AG09309 (cell line): ENCODE results near the gene TEX261.
A peak's percentile ranks its signal among the peaks of the same experiment; 100 is the strongest.

Source experiments
- DNase-seq: peaks from one replicate; pipeline ENCODE4 v3.0.0-alpha.2; 2010; ENCODE audit warnings: low read depth
- H3K4me3 ChIP-seq: 2 replicates; pipeline ENCODE4 v1.5.1; 2011; ENCODE audit warnings: mild to moderate bottlenecking, low read depth, low read length, moderate library complexity; ENCODE audit not compliant: control insufficient read depth
- CTCF ChIP-seq: IDR thresholded peaks from 2 replicates; pipeline ENCODE4 v1.5.1; 2011; ENCODE audit warnings: mild to moderate bottlenecking, low read depth, low read length, inconsistent platforms; ENCODE audit not compliant: insufficient read depth, control insufficient read depth; ENCODE audit errors: missing control alignments

TEX261 gene

DNA sequence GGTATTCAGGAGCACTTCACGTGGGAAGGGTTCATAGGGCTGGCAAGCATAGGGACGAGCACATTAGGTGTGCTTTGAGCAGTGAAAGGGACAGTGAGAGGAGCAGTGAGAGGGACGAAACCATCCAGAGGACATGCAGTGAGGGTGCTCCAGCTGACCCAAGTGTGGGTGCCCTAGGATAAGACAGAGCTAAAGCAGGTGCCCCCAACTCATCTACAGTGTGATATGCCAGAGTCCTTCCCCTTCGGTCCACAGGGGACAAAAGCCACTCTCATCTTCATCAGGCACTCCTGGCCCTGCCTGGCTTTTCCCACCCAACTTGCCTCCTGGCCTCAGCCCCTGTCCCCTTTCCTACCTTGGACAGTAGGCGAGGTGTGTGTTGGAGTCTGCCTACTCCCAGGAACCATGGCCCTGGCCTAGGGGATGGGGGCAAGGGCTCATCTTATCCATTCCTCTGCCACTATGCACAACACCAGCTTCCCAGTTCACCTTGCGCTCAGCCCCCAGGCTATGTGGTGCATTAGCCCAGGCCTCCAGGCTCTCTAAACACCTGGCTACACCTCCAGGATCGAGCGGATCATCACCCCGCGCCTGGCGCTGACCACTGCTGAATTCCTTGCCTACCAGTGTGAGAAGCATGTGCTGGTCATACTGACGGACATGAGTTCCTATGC lies 32.3 kb downstream of the TEX261 start:
- DNase-seq = no peak
- no peak for TF ChIP-seq CTCF

DNA sequence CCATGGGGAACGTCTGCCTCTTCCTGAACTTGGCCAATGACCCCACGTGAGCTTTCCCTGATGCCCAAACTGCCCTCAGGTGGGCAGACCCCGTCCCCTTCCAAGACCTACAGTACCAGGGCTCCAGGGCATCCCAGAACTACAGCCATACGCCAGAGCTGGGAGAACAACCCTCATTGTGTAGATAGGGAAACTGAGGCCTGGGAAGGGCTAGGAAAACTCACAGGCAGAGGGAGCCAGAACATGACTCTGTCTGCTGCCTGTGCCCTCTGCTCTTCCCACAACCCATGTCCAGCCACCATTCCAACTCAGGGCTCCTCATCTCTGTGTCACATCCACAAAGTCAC lies 33.1 kb downstream of the TEX261 start:
- no peak overlapping the region for H3K4me3 ChIP-seq
- DNase-seq = no peak
- no peak for TF ChIP-seq CTCF

More for the DNA sequence above, 32.3 kb downstream of the TEX261 start:
- H3K4me3 ChIP-seq = no peak overlapping the region

DNA sequence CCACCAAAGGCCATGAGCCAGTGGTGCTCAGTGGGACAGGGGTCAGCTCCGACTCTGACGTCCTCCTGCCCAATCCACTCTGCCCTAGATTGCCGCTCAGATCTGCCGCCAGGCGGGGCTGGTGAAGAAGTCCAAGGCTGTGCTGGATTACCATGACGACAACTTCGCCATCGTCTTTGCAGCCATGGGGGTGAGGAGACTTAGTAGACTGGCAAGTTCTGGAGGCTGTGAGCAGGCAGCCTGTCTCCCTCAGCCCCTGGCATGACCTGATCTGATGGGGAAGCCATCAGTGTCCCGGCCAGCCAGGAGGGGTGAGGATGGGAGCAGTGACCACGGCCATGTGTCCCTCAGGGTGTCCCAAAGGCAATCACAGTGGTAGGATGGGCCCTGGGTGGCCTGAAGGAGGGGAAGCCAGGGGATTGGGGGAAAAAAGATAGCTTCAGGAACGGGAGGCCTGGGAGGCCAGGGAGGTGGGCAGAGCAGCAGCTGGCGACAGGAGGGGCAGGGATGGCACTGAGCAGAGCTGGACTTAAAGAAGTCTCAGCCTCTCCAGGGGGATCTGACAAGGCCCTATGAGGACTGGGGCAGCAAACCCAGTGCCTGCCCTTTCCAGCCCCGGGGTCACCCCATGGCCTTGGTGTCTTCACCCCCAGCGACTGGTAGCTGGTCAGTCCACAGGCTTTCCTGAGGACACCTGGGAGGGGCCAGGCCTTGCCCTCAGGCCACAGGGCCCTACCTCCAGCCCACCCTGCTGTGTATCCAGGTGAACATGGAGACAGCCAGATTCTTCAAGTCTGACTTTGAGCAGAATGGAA lies 33.6 kb downstream of the TEX261 start:
- TF ChIP-seq CTCF = no peak
- no peak for DNase-seq
- H3K4me3 ChIP-seq = no peak overlapping the region

GRCh38 chr2:70959851-70960832 lies 34.5 kb downstream of the TEX261 start:
- DNase-seq = no peak
- no peak overlapping the region for H3K4me3 ChIP-seq
- TF ChIP-seq CTCF = peak; percentile 17

GRCh38 chr2:70959271-70959761 lies 35.4 kb downstream of the TEX261 start:
- DNase-seq = no peak
- no peak for TF ChIP-seq CTCF
- no peak overlapping the region for H3K4me3 ChIP-seq

DNA sequence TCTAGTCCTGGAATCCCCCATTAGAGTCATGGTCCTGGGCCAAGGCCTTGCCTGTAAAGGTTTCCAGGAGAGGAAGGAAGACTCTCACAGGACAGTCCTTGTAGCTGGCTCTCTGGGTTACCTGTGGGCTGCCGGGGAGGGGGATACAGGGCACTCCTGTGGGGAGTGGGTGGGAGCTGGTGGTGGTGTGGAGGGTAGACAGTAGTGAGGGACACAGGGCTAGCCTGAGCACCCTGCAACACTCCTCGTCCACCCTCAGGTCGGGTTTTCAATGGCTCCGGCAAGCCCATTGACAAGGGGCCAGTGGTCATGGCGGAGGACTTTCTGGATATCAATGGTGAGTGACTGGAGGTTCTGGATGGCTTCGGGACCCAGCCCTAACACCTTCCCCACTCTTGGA lies 35.9 kb downstream of the TEX261 start:
- TF ChIP-seq CTCF = no peak
- DNase-seq = no peak
- no peak overlapping the region for H3K4me3 ChIP-seq
